B cell (primary cell): Measurements from ENCODE around the gene SH3BP2.

Experiments used
- CTCF ChIP-seq: fragments of 200-600 bp; IDR thresholded peaks from one replicate; pipeline ENCODE4 v1.8.0; 2022; ENCODE audit warnings: antibody characterized with exemption, mild to moderate bottlenecking
- EZH2 ChIP-seq: IDR thresholded peaks from 2 replicates; pipeline ENCODE4 v1.6.1; 2012; ENCODE audit warnings: borderline replicate concordance, low read depth, mild to moderate bottlenecking, moderate library complexity, low read length; ENCODE audit not compliant: insufficient read depth, poor library complexity, severe bottlenecking

GRCh38 chr4:2753436-2753835 lies 39.4 kb upstream of the SH3BP2 start:
- TF ChIP-seq EZH2 (no peak), CTCF (no peak)
